DOHH2 (cell line): ENCODE data around the gene ROR1.

Source experiments
- H3F3A ChIP-seq: fragments of 200-600 bp; sonication (generic), shearing (Covaris generic); 2 replicates; pipeline ENCODE4 v1.6.0; 2016; ENCODE audit warnings: antibody characterized with exemption, mild to moderate bottlenecking; ENCODE audit not compliant: control insufficient read depth, insufficient read depth
- H3K27ac ChIP-seq: fragments of 200-600 bp; sonication (generic); 2 replicates; pipeline ENCODE4 v1.5.1; 2014; ENCODE audit warnings: low read depth, mild to moderate bottlenecking, low read length, moderate library complexity
- H3K27me3 ChIP-seq: fragments of 200-600 bp; sonication (generic); 2 replicates; pipeline ENCODE4 v1.6.1; 2014; ENCODE audit warnings: mild to moderate bottlenecking, low read length, mixed read lengths; ENCODE audit not compliant: control insufficient read depth
- H3K36me3 ChIP-seq: fragments of 200-600 bp; sonication (generic); 2 replicates; pipeline ENCODE4 v1.6.1; 2014; ENCODE audit warnings: mild to moderate bottlenecking, low read length, moderate library complexity, mixed read lengths; ENCODE audit not compliant: control insufficient read depth
- H3K4me1 ChIP-seq: fragments of 200-600 bp; sonication (generic); 2 replicates; pipeline ENCODE4 v1.6.1; 2014; ENCODE audit warnings: mild to moderate bottlenecking, low read length, mixed read lengths; ENCODE audit not compliant: control insufficient read depth
- H3K4me2 ChIP-seq: fragments of 200-600 bp; sonication (generic); 2 replicates; pipeline ENCODE4 v1.6.0; 2014; ENCODE audit warnings: mild to moderate bottlenecking, low read length, moderate library complexity
- H3K4me3 ChIP-seq: fragments of 200-600 bp; sonication (generic); 2 replicates; pipeline ENCODE4 v1.5.1; 2014; ENCODE audit warnings: mild to moderate bottlenecking, low read length, mixed read lengths
- H3K79me2 ChIP-seq: fragments of 200-600 bp; sonication (generic); 2 replicates; pipeline ENCODE4 v1.6.1; 2014; ENCODE audit warnings: mild to moderate bottlenecking, low read length, mixed read lengths; ENCODE audit not compliant: control insufficient read depth
- H3K9me2 ChIP-seq: fragments of 200-600 bp; sonication (generic); replicated peaks from 2 replicates; pipeline ENCODE4 v1.6.1; 2014; ENCODE audit warnings: mild to moderate bottlenecking, low read length, mixed read lengths; ENCODE audit not compliant: control insufficient read depth
- H3K9me3 ChIP-seq: fragments of 200-600 bp; sonication (generic); 2 replicates; pipeline ENCODE4 v1.6.1; 2014; ENCODE audit warnings: antibody characterized with exemption, low read length, mixed read lengths; ENCODE audit not compliant: control insufficient read depth, insufficient read depth
- H4K20me1 ChIP-seq: fragments of 200-600 bp; sonication (generic); 2 replicates; pipeline ENCODE4 v1.6.0; 2014; ENCODE audit warnings: low read depth, mild to moderate bottlenecking, antibody characterized with exemption, low read length, moderate library complexity; ENCODE audit not compliant: control insufficient read depth, insufficient read depth
- EZH2phosphoT487 ChIP-seq: fragments of 200-600 bp; sonication (generic); IDR thresholded peaks from 2 replicates; pipeline ENCODE4 v1.6.1; 2017; ENCODE audit warnings: borderline replicate concordance, mild to moderate bottlenecking, antibody characterized with exemption, low read length, moderate library complexity, mixed read lengths
- TF ChIP-seq, protein P1 (sequence below): fragments of 200-600 bp; sonication (generic); IDR thresholded peaks from one replicate; pipeline ENCODE4 v1.5.1; 2014; ENCODE audit warnings: antibody characterized with exemption, mild to moderate bottlenecking, low read depth, low read length; ENCODE audit not compliant: poor library complexity, severe bottlenecking

Gene ROR1

DNA sequence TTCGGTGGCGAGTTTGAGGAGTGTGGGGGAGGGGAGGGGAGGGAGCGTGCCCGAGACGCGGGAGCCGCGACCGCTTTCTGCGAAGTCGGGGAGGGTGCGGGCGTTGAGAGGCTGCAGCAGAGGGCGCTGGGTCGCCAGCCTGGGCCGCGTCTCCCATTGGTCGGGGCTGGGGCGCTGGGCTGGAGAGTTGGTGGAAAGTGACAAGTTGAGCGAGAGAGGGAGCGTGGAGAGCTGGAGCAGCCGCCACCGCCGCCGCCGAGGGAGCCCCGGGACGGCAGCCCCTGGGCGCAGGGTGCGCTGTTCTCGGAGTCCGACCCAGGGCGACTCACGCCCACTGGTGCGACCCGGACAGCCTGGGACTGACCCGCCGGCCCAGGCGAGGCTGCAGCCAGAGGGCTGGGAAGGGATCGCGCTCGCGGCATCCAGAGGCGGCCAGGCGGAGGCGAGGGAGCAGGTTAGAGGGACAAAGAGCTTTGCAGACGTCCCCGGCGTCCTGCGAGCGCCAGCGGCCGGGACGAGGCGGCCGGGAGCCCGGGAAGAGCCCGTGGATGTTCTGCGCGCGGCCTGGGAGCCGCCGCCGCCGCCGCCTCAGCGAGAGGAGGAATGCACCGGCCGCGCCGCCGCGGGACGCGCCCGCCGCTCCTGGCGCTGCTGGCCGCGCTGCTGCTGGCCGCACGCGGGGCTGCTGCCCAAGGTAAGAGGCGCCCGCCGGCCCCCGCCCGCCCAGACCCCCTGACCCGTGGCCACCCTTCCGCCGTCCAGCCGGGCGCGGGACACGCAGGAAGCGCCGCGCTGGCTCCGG lies at the start of gene ROR1:
Gene ROR1 (plus strand): TSS at position 203 of the 802 bp plus-strand sequence.
- peak within 1 kb of the TSS; percentile 42 for H3K4me3 ChIP-seq

DNA sequence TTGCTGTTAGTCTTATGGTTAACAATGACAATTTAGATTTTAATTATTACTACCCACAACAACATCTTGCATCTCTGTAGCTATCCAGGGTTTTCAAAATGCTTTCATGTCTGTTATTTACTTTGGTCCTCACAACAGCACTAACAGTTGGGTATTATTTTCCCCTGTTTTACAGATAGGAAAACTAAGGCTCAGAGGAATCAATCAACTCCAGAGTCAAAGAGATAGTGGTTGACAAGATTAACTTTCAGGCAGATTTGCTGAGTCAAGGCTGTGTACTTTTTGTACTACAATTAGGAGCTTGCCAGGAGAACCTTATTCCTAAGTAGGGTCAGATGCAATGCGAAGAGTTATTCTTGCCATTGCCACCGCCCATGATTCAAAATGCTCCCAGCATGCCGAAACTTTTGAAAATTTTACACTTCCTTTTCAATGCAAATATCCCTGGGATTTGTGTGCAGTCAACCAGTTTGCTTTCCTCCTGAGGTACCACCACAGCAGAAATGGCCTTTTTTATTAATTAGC lies 49.4 kb upstream of the ROR1 start:
- no peaks in the 10 kb centered on the region for H3K36me3 ChIP-seq
- no peaks in the 10 kb centered on the region for H3F3A ChIP-seq
- no peaks in the 10 kb centered on the region for H3K79me2 ChIP-seq
- H3K4me2 ChIP-seq, result no peak overlapping the region
- H4K20me1 ChIP-seq, result no peaks in the 10 kb centered on the region
- no peak overlapping the region for H3K27ac ChIP-seq
- TF ChIP-seq EZH2phosphoT487, result no peak
- TF ChIP-seq, protein P1, sequence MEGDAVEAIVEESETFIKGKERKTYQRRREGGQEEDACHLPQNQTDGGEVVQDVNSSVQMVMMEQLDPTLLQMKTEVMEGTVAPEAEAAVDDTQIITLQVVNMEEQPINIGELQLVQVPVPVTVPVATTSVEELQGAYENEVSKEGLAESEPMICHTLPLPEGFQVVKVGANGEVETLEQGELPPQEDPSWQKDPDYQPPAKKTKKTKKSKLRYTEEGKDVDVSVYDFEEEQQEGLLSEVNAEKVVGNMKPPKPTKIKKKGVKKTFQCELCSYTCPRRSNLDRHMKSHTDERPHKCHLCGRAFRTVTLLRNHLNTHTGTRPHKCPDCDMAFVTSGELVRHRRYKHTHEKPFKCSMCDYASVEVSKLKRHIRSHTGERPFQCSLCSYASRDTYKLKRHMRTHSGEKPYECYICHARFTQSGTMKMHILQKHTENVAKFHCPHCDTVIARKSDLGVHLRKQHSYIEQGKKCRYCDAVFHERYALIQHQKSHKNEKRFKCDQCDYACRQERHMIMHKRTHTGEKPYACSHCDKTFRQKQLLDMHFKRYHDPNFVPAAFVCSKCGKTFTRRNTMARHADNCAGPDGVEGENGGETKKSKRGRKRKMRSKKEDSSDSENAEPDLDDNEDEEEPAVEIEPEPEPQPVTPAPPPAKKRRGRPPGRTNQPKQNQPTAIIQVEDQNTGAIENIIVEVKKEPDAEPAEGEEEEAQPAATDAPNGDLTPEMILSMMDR, result no peak
- no peak overlapping the region for H3K4me3 ChIP-seq
- H3K9me3 ChIP-seq, result no peaks in the 10 kb centered on the region
- H3K9me2 ChIP-seq, result no peaks in the 10 kb centered on the region
- no peaks in the 10 kb centered on the region for H3K27me3 ChIP-seq
- H3K4me1 ChIP-seq, result no peaks in the 10 kb centered on the region

More for the DNA sequence above, at the start of gene ROR1:
- Histone ChIP-seq H3K27ac (no peak within 1 kb of the TSS), H3K9me2 (no peaks in the 10 kb centered on the region), H3K79me2 (no peaks in the 10 kb centered on the region), H3K4me2 (peak within 1 kb of the TSS; percentile 50), H3F3A (no peaks in the 10 kb centered on the region), H3K27me3 (no peaks in the 10 kb centered on the region), H3K9me3 (no peaks in the 10 kb centered on the region), H3K36me3 (no peaks in the 10 kb centered on the region), H3K4me1 (peaks cover 13% of the 10 kb centered on the region), H4K20me1 (no peaks in the 10 kb centered on the region)
- no peak for TF ChIP-seq EZH2phosphoT487
- TF ChIP-seq, protein P1, result peak; percentile 38

DNA sequence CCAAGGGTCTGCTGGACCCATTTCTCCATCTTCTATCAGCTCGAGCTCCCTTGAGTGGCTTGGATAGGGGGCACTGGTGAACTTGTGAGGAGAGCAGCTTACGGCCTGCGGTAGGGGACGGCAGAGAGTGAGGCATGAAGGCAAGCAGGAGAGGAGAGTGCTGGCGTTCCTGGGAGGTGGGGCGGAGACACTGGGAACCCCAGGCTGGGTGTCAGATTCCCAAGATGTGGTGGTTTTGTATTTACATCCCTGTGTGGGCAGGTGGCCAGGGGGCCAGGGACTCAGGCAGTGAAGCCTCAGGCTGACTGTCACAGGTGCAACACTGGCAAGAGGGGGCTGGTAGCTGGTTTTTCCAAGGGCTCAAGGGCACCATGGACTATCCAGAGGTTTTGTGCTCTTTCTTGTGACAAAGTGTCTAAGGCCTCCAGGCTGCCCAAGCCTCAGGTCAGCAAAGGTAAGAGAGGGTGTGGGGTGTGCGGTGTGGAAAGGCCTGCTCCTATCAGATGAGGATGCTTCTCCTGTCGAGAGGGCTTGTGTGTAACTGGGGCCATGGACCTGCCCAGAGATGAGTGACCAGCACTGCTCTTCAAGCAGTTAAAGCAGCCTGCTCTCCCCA lies 45.1 kb upstream of the ROR1 start:
- no peaks in the 10 kb centered on the region for H3K9me3 ChIP-seq
- no peak overlapping the region for H3K27ac ChIP-seq
- no peaks in the 10 kb centered on the region for H3F3A ChIP-seq
- H3K36me3 ChIP-seq, result no peaks in the 10 kb centered on the region
- no peaks in the 10 kb centered on the region for H3K79me2 ChIP-seq
- H3K9me2 ChIP-seq, result no peaks in the 10 kb centered on the region
- H3K4me1 ChIP-seq, result no peaks in the 10 kb centered on the region
- TF ChIP-seq, protein P1, result no peak
- no peak for TF ChIP-seq EZH2phosphoT487
- H4K20me1 ChIP-seq, result no peaks in the 10 kb centered on the region
- no peak overlapping the region for H3K4me3 ChIP-seq
- no peaks in the 10 kb centered on the region for H3K27me3 ChIP-seq
- H3K4me2 ChIP-seq, result no peak overlapping the region
